Dedifferentiated amniotic fluid mesenchymal stem cell (primary cell): ENCODE data around the gene SARS1.

ENCODE experiments used
- DNase-seq: peaks from one replicate; pipeline ENCODE4 v3.0.0-alpha.2; 2016; ENCODE audit errors: extremely low spot score

Gene SARS1

GRCh38 chr1:109225711-109226445, 12.2 kb downstream of the SARS1 start:
- no peak for DNase-seq

DNA sequence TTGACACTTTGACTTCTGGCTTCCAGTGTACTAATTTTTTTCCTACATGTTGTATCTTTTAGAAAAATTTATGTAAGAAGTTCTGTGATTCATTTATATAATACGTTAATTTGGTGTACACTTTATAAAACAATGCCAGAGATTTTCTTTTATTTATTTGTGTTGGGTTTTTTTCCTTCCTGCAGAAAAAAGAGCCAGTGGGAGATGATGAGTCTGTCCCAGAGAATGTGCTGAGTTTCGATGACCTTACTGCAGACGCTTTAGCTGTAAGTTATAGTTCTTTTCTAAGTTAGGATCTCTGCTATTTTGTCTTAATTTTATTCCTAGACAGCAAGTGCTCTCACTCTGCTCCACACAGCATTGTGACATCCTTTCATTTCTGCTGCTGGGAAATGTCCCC, 14.4 kb downstream of the SARS1 start:
- DNase-seq: peak; percentile 34

DNA sequence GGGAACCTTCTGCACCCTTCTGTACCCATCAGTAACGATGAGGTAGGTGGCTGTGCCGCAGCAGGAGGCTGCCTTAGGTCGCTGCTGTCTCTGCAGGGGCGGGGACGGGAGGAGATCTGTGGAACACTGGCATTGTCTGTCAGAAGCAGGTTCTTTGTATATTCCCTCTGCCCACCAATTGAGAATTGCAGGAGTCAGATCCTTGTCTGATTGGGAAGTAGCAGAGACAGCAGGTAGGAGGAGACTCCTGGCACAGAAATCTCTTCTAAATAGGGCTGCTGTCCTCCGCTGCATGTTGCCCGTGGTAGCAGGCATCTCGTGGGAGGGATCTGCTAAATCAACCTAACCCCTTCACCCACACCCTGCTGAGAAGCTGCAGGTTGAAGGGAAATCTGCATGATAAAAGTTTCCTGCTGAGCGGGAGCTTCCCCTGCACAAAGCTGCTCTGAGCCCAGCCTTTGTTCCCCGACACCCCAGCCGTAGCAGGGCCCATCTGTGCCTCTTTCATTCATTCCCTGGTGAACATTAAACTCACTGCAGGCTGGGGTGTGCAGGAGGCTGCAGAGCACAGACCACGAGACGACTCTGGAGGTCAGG, 15.9 kb downstream of the SARS1 start:
- no peak for DNase-seq

DNA sequence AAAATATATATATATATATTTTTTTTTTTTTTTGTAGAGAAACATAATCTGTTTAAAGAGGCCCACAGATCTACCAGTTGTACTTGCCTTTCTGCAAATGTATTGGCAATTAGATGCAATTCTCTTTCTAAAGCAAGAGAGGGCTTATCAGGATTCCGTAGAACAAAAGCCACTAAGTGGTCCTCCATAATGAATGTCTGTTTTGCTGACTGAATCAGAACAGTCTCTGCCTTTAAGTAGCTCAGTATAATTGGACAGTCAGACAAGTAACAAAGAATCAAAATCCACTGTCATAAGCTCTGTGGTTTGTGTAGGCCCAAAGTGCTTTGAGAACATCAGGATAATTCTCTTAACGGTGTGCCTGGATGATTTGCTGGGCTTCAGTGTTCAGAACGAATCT, 17.3 kb downstream of the SARS1 start:
- DNase-seq: no peak

DNA sequence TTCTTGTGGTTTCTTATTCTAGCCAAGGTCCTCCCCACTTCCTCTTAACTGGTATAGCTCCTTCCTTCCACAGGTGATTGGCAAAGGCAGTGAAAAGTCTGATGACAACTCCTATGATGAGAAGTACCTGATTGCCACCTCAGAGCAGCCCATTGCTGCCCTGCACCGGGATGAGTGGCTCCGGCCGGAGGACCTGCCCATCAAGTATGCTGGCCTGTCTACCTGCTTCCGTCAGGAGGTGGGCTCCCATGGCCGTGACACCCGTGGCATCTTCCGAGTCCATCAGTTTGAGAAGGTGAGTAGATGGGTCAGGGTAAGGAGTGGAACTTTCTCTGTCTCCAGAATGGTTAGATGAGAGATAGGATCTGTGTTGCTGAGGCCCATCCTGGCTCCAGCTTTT, 21.4 kb downstream of the SARS1 start:
- no peak for DNase-seq

GRCh38 chr1:109237512-109237911, 23.8 kb downstream of the SARS1 start:
- DNase-seq: no peak

- no peak for DNase-seq
Observed at GRCh38 chr1:109238382-109238781, 24.7 kb downstream of the SARS1 start.

GRCh38 chr1:109239047-109239408, 25.3 kb downstream of the SARS1 start:
- DNase-seq: no peak

- no peak for DNase-seq
Observed at GRCh38 chr1:109239409-109240068, 25.8 kb downstream of the SARS1 start.

DNA sequence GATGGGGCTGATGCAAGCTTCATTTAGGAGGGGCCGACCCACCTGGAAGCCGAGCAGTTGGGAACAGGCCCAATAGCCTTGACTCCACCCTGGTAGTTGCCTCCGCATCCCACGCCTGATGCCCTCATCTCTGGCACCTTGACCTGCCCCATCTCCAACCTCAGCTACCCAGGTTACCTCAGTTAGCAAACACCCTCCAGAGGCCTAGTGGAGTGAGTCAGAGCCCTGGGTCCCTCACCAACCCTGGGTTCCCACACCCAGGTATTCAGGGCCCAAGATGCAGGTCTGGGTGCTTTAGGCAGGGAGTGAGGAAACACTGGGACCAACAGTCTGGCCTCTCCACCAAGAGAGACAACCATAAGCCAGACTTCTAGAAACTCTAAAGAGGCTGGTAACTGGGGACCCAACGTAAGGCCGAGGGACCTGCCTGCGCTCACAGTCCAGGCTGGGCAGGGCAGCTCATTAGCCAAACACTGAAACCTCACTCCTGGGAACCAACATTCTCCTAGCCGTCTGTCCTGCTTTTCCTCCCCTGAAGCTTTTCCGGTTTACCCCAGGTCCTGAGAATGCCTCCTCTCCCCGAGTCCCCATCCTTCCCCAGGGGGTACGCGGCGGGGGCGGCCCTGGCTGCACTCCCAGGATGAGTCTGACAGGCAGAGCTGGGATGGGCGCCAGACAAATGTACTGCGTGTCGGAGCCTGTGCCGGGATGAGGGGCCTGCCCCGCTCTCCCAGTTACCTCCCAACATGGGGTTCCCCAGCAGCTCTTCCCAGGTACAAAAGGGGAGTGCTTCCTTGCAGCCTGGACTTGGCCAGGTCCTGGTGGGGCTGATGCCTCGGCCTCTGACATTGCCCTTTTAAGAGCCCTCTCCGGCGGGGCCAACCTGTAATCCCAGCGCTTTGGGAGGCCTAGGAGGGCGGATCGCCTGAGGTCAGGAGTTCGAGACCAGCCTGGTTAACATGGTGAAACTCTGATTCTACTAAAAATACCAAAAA, 26.7 kb downstream of the SARS1 start:
- no peak for DNase-seq

- no peak for DNase-seq
Observed at GRCh38 chr1:109241344-109241743, 27.6 kb downstream of the SARS1 start.

DNA sequence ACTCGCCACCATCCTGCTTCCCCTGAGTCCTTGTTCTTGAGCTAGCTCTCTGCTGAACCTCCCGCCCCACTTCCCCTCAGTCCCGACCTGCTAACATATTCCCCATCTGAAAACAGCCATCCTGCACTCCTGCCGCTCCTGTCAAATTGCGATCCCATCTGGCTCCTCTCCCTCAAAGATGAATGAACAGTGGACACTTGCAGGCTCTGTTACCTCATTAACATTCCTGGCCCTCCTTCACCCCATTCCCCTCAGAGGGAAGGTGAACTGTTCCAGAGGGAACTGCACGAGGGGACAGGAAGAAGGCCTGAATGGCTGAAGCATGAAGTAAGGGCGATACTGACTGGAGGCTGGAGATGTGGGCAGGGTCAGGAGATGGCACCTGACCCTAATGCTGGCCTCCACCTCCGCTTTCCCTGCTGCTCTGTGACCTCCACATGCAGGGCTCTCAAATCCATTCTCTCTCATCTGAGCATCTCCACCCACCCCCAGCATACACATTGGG, 28.2 kb downstream of the SARS1 start:
- no peak for DNase-seq

DNA sequence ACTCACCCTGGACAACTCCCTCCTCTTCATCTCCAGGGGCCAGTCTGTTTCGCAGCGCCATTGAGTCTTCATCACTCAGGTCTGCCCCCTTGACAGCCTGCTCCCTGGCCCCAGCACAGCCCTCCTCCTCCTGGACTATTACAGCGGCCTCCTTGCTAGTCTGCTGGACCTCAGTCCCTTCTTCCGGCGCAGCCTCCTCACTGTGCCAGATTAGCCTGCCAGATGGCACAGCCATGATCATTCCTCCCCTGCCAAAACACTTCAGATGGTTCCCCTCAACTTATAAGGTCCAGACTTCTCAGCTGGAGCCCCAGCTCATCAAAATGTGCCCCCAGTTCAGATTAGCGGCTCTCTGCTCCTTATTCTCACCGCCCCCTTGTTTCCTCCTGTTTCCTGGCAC, 28.7 kb downstream of the SARS1 start:
- DNase-seq: no peak

DNA sequence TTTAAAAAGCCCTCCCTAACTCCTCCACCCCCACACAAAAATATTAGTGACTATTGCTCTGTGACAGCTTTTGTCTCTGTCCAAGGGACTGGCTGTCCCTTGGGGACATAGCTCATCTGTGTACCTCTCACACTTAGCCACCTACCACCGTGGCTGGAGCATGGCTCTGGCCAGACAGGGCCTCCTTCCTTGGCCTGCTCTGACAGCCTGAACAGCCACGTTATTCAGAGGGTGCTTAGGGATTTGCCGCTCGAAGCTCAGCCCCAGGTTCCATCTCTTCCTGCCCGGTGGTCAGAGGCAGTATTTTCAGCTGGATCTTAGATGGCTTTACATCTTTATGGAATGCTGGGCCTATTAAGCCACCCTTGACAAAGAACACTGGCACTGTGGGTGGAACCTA, 29.5 kb downstream of the SARS1 start:
- no peak for DNase-seq

DNA sequence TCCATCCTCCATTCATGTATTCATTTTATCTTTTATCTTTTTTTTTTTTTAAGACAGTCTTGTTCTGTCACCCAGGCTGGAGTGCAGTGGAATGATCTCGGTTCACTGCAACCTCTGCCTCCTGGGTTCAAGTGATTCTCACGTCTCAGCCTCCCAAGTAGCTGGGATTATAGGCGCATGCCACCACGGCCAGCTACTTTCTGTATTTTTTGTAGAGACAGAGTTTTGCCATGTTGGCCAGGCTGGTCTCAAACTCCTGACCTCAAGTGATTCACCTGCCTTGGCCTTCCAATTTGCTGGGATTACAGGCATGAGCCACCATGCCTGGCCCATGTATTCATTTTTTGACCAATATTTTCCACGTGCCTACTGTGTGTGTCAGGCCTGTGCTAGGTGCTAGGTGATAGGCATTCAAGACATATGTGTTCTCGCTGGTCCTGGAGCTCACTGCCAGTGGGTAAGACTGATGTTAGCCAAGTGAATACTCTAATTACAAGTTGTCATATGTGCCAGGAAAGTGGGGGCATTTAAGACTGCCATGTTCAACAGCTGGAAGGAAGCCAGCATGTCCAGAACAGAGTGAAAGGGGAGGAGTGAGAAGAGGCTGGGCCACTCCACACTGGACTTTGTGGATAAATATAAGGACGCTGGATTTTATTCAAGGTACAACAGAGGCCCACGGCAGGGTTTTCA, 30.3 kb downstream of the SARS1 start:
- no peak for DNase-seq

- no peak for DNase-seq
Observed at GRCh38 chr1:109246141-109246551, 32.4 kb downstream of the SARS1 start.

DNA sequence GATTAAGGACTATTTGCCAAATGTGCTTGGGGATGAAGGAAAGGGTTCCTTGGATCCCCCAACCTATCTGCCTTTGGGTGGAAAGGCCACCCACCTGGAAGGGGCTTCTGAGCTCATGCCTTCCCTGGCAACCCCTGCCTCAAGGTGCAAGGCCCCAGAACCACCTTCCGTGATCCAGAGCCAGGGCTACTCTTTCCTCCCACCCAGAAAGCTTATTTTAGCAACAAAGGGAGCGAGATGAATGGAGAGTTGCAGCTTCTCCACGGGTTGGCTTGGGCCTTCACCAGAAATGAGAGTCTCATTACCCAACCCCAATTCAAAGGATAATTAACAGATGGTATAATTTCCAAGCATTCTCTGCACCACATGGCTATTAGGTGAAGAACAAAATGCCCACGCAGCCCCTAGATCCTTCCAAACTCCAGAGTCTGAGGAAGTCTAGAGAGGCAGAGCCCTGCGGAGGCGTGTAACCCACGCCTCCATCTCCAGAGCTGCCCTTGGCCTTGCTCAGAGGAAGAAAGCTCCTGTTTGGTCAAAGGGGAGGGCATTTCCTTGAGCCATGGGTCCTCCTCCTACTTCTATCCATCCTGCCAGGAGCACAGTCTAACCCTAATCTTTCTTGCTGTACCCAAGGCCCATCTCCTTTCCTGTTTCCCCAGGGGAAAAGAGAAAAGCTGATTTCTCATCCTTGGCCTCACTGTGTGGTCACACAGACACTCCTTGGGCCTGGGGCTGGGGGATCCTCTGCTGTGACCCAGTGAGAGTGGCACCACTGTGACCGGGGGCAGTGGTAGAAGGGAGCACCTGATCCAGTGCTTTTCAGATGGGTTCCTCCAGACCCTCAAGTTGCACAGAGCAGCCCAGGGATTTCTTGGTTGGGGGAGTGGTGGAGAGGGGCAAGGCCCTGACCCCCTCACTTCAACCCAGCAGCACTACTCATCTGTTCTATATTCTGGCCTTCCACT, 34.0 kb downstream of the SARS1 start:
- no peak for DNase-seq

DNA sequence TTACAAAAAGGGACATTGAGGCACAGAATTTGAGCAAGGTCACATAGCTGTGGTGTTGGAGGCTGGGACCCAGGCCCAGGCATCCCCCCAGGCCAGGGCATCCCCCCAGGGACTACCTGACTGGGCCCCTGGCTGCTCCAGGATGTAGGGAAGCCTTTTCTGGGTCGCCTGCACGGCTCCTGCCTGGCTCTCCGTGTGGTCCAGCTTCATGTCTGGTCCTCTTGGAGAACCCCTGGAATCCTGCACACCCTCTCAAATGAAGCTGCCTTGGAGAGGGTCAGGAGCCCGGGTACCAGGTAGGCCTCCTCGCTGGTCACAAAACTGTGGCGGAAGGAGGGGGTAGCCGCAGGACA, 34.7 kb downstream of the SARS1 start:
- no peak for DNase-seq

DNA sequence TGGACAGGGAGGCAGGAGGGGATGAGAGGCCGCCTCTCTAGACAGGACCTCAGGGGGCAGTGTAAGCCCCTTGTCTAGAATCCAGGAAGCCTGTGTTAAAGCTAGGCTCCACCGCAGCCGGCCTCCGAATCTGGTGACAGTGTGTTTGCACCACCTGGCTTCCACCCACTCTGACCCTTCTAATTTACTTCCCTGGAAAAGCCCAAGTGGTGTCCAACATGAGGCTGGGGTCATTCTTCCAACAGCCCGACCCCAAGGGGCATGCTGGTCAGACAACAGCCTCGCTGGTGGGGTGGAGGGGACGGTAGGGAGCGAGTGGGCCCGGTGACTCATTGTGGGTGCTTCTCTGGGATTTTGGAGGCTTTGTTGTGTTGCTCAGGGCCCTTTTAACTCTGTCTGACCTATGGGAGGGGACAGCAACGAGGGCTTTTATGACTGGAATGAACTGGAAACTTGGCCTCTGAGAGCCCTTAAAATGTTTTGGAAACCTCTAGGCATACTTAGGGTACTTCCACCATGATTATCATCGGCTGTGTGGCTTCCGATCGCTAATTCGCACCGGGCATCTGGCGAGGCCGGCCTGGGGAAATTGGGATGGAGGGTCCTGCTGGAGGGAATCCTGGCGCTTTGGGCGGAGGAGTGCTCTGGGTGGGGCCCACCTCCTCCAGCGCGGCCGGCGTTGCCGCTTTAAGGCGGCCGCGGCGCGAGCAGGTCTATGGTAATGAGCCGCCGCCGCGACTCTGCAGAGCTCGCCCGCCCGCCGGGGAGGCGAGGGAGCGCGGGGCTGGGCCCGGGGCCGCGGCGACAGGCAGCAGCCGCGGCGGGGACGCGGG, 35.3 kb downstream of the SARS1 start, which contains the start of gene CELSR2:
Gene CELSR2 (plus strand): TSS at position 743 of the 833 bp plus-strand sequence. CDS start 541 bp downstream, outside the sequence.
- no peak for DNase-seq
